Measurements from ENCODE around the gene CXCL10. TPM values are rescaled to one million over a fixed set of nuclear protein-coding genes. Genes with fewer than 3 reads are reported as not detected.

The CXCL10 gene
- total and polyA plus RNA-seq, 9 of the 15 experiments (the other 6 are each of a cell fraction or from before 2014, with no cell fraction given) = 0.06 to 0.18 (median 0.08) TPM; not detected in 6

GRCh38 chr4:76001700-76002099 lies 21.6 kb downstream of the CXCL10 start:
- TF ChIP-seq MEIS2 (IDR thresholded peaks at IDR 0.05; ENCODE audit: partially characterized antibody) = peak; percentile 44
- TF ChIP-seq CBX1 (IDR thresholded peaks at IDR 0.05; ENCODE audit: low read depth) = no peak
- no peak for TF ChIP-seq TBP (optimal IDR thresholded peaks at IDR 0.05; ENCODE audit: low read depth, low read length)
- no peak for TF ChIP-seq ZNF655 (CRISPR knock-in tag; IDR thresholded peaks at IDR 0.05)
- 0 out of 2 replicates have a peak, but pooled peaks have one; percentile 1 for TF ChIP-seq CTBP1 (IDR thresholded peaks at IDR 0.05; ENCODE audit: borderline replicate concordance)
- TF ChIP-seq SP1 (CRISPR knock-in tag; IDR thresholded peaks at IDR 0.05) = no peak
- 0 out of 2 replicates have a peak, but pooled peaks have one; percentile 8 for TF ChIP-seq ZKSCAN8 (CRISPR knock-in tag; IDR thresholded peaks at IDR 0.05)
- TF ChIP-seq CHAMP1 (IDR thresholded peaks at IDR 0.05) = no peak
- TF ChIP-seq NFRKB (IDR thresholded peaks at IDR 0.05; ENCODE audit: low read depth) = peak; percentile 26; the same call in 1 of the 2 replicates
- no peak for TF ChIP-seq ZNF232 (CRISPR knock-in tag; IDR thresholded peaks at IDR 0.05)
- no peak for TF ChIP-seq RBM25 (IDR thresholded peaks at IDR 0.05; ENCODE audit: low read depth, low read length, severe bottlenecking)
- no peak for TF ChIP-seq NELFE (IDR thresholded peaks at IDR 0.05; ENCODE audit: insufficient read depth, insufficient read length)
- H3K4me1 ChIP-seq (replicated peaks in 1 of 2; ENCODE audit: control insufficient read depth in 2 of 2, insufficient read depth in 2 of 2, low read length in 2 of 2) = peaks cover 0 to 5% of the 10 kb centered on the region in 2 experiments; a peak in 2 of 5 replicates
- no peaks in the 10 kb centered on the region for H3K36me3 ChIP-seq (ENCODE audit: control insufficient read depth, insufficient read depth, low read length)
- WGBS (ENCODE audit: insufficient coverage, low coverage, missing lambda C conversion rate) = 20% methylated on average over 7 of the region's 7 CpGs
- H2AFZ ChIP-seq (ENCODE audit: low read depth, low read length) = no peak overlapping the region
- ATAC-seq (no peak), FAIRE-seq (no peak), DNase-seq (ENCODE audit: extremely low read depth in 1 of 4, low spot score in 3 of 4) (no peak)
- H3K4me3 ChIP-seq = no peak overlapping the region
- intact Hi-C loops (cut with micrococcal nuclease) (no loop called here), in situ Hi-C loops (cut with MboI) (no loop called here)
- CTCF ChIA-PET (ENCODE audit: low intra/inter-chr PET ratio) = no interaction called here
- no peak overlapping the region for H3K27ac ChIP-seq (ENCODE audit: extremely low read depth, low read depth, low read length)
- H3K9ac ChIP-seq (ENCODE audit: insufficient read depth in 1 of 2, low read depth in 2 of 2, low read length in 2 of 2) = no peak overlapping the region
- BruUV-seq (replicated peaks) = no TSS peak
- POLR2A ChIA-PET = no interaction called here
- no peaks in the 10 kb centered on the region for H3K9me1 ChIP-seq (ENCODE audit: control insufficient read depth, insufficient read depth, low read length)
- no peaks in the 10 kb centered on the region for H3K79me2 ChIP-seq (ENCODE audit: control insufficient read depth, insufficient read depth, low read length)
- H4K20me1 ChIP-seq (replicated peaks; ENCODE audit: control insufficient read depth, insufficient read depth, low read length) = no peaks in the 10 kb centered on the region
- H3K27me3 ChIP-seq (ENCODE audit: control insufficient read depth in 2 of 2, insufficient read depth in 2 of 2, low read length in 2 of 2) = no peaks in the 10 kb centered on the region
- no peak overlapping the region for H3K4me2 ChIP-seq (ENCODE audit: insufficient read depth, low read length)
- H3K9me3 ChIP-seq (replicated peaks; ENCODE audit: control insufficient read depth, insufficient read depth, low read depth, low read length) = no peaks in the 10 kb centered on the region

All from K562 (cell line).